Activated CD8-positive, alpha-beta memory T cell treated with anti-CD3 and anti-CD28 coated beads, Interleukin-2, amount 50 U/mL, for 24 hours (primary cell): ENCODE measurements around the gene MPV17L.
"Not testable (repeated sequence)": the region's sequence is repeated elsewhere in the genome, so short reads cannot be mapped to it uniquely, and the experiment has no call there.

Experiments used
- DNase-seq: peaks from one replicate; pipeline ENCODE4 v3.0.0-alpha.2; 2020; ENCODE audit errors: extremely low read depth

The MPV17L gene

GRCh38 chr16:15451098-15451731, 55.7 kb downstream of the MPV17L start:
- no peak for DNase-seq

- DNase-seq: no peak
These were observed 56.8 kb downstream of the MPV17L start for GRCh38 chr16:15452246-15452855.

DNA sequence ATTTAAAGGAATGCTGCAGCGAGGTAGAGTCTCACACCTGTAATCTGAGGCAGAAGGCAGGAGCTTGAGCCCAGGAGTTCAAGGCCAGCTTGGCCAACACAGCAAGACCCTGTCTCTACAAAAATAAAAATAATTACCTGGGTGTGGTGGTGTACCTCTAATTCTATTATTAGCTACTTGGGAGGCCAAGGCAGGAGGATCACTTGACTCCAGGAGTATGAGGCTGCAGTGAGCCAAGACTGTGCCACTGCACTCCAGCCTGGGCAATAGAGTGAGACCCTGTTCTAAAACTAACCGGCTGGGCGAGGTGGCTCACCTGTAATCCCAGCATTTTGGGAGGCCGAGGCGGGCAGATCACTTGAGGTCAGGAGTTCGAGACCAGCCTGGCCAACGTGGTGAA, 57.7 kb downstream of the MPV17L start:
- not testable (repeated sequence) for DNase-seq

- not testable (repeated sequence) for DNase-seq
These were observed 59.4 kb downstream of the MPV17L start for GRCh38 chr16:15454933-15455332.

- no peak for DNase-seq
These were observed 61.8 kb downstream of the MPV17L start for GRCh38 chr16:15457400-15457799.

- DNase-seq: no peak
These were observed 62.4 kb downstream of the MPV17L start for GRCh38 chr16:15457958-15458357.

DNA sequence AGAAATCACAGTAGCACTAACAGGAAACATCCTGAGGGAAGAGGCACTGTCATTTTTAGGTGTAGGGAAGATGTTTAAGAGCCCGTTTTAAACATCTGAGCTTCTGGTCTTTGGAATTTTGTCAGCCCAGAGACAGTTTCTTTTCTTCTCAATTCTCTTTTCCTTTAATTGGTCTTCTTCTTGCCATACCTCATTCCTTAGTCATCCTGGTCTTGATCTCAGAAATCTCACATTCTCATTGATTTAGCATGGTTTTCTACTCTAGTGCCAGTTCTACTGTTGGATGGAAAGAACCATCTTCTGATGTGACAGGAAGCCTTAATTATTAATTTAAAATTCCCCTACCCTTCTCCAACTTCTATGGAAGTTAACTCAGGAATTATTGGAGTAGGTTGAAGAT, 64.2 kb downstream of the MPV17L start:
- no peak for DNase-seq

GRCh38 chr16:15460601-15461000, 65.0 kb downstream of the MPV17L start:
- no peak for DNase-seq

DNA sequence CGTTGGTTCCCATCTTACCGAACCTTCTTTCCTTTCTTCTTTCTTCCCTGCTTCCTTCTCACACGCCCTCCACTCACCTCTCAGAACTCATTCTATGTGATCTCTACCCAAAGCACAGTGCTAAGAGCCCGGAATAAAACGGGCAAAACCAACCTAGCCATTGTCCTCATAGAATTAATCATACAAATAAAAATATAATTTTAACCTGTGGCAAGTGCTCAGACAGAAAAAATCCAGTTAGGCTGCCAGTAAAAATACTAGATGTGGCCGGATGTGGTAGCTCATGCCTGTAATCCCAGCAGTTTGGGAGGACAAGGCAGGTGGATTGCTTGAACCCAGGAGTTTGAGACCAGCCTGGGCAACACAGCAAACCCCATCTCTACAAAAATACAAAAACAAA, 65.8 kb downstream of the MPV17L start:
- no peak for DNase-seq
